Thymus (tissue), 11 donors: Measurements from ENCODE around the gene MAZ. TPM values are rescaled to one million over a fixed set of nuclear protein-coding genes. Genes with fewer than 3 reads are reported as not detected.

Experiments
- DNase-seq, 9 donors: peaks; one replicate each; pipeline ENCODE4 v3.0.0-alpha.2; 2013; ENCODE audit warnings: low spot score in 9 of 9, low read depth in 6 of 9, missing footprints in 1 of 9
- H3K27ac ChIP-seq, 2 donors: one replicate each; pipeline ENCODE4 v1.5.1; 2013; ENCODE audit warnings: control low read depth in 1 of 2, low read depth in 1 of 2, low read length in 1 of 2, mild to moderate bottlenecking in 1 of 2, moderate library complexity in 1 of 2
- H3K27me3 ChIP-seq, 2 donors: one replicate each; pipeline ENCODE4 v1.5.1; 2013; ENCODE audit warnings: low read length in 1 of 2; ENCODE audit not compliant: control insufficient read depth in 2 of 2, insufficient read depth in 1 of 2
- H3K36me3 ChIP-seq, 2 donors: one replicate each; pipeline ENCODE4 v1.5.1; 2013; ENCODE audit warnings: low read length in 1 of 2, mild to moderate bottlenecking in 1 of 2, moderate library complexity in 1 of 2; ENCODE audit not compliant: control insufficient read depth in 2 of 2, insufficient read depth in 2 of 2
- H3K4me1 ChIP-seq, 2 donors: one replicate each; pipeline ENCODE4 v1.5.1; 2013; ENCODE audit warnings: low read length in 2 of 2; ENCODE audit not compliant: control insufficient read depth in 2 of 2, insufficient read depth in 2 of 2
- H3K4me3 ChIP-seq, 2 donors: one replicate each; pipeline ENCODE4 v1.5.1; 2013; ENCODE audit warnings: low read length in 2 of 2, control low read depth in 1 of 2, mild to moderate bottlenecking in 1 of 2
- H3K9me3 ChIP-seq, 2 donors: one replicate each; pipeline ENCODE4 v1.5.1; 2013; ENCODE audit warnings: low read length in 1 of 2, mild to moderate bottlenecking in 1 of 2; ENCODE audit not compliant: control insufficient read depth in 2 of 2, insufficient read depth in 1 of 2
- WGBS: extraction: QIAGEN DNeasy Blood & Tissue Kit; methylation state at CpG from one replicate; pipeline ENCODE4 v1.1.7; 2013; 5-methylcytosine and 5-hydroxymethylcytosine counted together
- polyA plus RNA-seq: library from polyadenylated mRNA; stranded (reverse); fragments of 200-250 nt; gene quantifications from one replicate; pipeline ENCODE4 v1.2.3, GENCODE V29; 2013
- total RNA-seq: library from RNA; stranded (reverse); fragments of 120-200 nt; gene quantifications from one replicate; pipeline ENCODE4 v1.2.4, GENCODE V29; 2013
- donor health status: healthy.

Gene MAZ
- total and polyA plus RNA-seq, 2 donors: 178 to 192 TPM

DNA sequence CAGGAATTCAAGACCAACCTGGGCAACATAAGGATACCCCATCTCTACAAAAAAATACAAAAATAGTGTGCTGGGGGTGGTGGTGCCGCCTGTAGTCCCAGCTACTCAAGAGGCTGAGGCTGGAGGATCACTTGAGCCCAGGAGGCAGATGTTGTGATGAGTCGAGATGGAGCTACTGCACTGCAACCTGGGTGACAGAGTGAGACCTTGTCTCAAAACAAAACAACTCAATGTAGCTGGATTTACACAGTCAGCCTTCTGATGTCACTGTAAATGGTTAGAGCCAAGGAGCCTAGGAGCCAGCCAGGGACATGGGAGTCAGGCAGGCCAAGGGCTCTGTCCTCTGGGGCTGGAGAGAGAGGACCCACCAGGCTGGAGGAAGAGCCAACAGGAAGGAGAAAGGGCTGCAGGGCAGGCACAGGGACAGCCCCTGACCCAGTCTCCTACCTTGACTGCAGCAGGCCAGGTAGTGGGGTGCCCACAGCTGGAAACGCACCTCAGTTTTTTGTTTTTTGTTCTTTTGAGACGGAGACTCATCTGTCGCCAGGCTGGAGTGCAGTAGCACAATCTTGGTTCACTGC is 48.3 kb downstream of the MAZ start:
- no peak for DNase-seq
- Histone ChIP-seq H3K4me1 (peaks cover 0 to 12% of the 10 kb centered on the region in 2 donors), H3K4me3 (no peak overlapping the region), H3K9me3 (no peaks in the 10 kb centered on the region), H3K27ac (no peak overlapping the region), H3K36me3 (peaks cover 15% of the 10 kb centered on the region in 2 donors), H3K27me3 (no peaks in the 10 kb centered on the region)
- 95% methylated on average over 5 of the region's 5 CpGs for WGBS

DNA sequence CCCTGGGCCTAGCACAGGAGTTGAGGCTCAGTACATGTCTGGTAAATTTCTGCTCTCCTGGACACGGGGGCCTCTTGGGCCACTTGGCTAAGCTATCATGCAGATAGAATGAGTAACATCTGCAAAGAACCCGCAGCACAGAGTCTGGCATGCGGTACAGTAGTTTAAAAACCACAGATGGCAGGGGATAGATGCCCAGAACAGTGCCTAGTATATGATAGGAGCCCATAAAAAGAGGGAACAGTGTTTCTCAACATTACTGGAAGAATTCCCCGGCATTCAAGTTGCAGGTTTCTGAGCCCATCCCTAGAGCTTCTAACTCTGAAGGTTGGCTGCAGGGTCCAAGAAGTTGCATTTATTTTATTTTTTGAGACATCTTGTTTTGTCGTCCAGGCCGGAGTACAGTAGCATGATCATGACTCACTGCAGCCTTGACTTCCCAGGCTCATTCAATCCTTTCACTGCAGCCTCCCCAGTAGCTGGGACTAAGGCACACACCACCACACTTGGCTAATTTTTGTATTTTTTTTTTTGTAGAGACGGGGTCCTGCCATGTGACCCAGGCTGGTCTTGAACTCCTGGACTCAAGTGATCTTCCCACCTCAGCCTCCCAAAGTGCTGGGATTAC is 50.9 kb downstream of the MAZ start:
- Histone ChIP-seq H3K4me3 (no peak overlapping the region), H3K4me1 (peaks cover 5 to 24% of the 10 kb centered on the region in 2 donors), H3K36me3 (peaks cover 27 to 33% of the 10 kb centered on the region in 2 donors), H3K27ac (no peak overlapping the region), H3K27me3 (no peaks in the 10 kb centered on the region), H3K9me3 (no peaks in the 10 kb centered on the region)
- WGBS: 95% methylated on average over 7 of the region's 7 CpGs
- DNase-seq: no peak

DNA sequence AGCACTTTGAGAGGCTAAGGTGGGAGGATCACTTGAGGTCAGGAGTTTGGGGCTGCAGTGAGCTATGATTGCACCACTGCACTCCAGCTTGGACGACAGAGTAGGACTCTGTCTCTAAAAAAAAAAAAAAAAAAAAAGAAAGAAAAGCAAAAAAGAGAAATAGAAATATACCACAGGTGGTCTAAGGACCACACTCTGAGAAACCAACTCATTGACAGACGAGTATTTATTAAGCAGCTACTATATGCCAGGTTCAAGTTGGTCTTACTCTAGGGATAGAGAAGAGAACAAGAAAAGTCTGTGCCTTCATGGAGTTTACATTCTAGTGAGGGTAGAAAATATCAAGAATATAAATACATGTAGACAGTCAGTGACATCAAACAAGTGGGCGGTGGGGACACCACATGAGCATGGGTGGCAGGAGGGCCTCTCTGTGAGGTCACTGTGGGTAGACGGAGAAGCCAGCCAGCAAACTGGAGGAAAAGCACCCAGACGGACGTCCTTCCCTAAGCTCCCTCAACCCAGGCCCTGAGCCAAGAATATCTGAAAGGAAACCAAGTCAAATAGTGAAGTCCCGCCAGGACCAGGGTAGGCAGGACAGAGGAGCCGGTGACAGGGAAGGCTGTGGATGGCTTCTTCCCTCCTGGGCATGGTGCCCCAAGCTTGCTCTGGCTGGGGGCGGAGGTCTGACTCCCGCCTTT is 52.0 kb downstream of the MAZ start:
- H3K9me3 ChIP-seq: no peaks in the 10 kb centered on the region
- H3K27ac ChIP-seq: no peak overlapping the region
- no peaks in the 10 kb centered on the region for H3K27me3 ChIP-seq
- H3K4me3 ChIP-seq: no peak overlapping the region
- 95% methylated on average over 10 of the region's 10 CpGs for WGBS
- no peak for DNase-seq
- peaks cover 5 to 29% of the 10 kb centered on the region in 2 donors for H3K4me1 ChIP-seq
- peaks cover 27 to 33% of the 10 kb centered on the region in 2 donors for H3K36me3 ChIP-seq

DNA sequence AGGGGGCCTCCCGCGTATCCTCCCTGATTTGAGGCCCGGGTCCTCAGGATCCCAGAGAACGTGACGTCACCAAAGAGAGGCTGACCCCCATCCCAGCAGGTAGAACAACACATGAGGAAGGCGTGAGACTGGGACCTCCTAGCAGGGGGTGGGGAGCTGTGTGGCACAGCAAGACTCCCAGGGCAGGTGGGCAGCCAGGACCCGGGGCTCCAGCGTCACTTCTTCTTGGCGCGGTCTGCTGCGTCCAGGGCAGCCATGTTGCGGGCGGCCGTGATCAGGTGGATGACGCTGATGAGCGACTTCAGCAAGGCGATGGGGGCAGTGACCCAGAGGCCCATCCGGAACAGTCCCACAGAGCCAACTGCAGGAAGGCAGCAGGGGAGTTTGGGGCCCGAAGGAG is 52.6 kb downstream of the MAZ start:
- Histone ChIP-seq H3K4me3 (no peak overlapping the region), H3K36me3 (peaks cover 27 to 33% of the 10 kb centered on the region in 2 donors), H3K9me3 (no peaks in the 10 kb centered on the region), H3K27me3 (no peaks in the 10 kb centered on the region), H3K4me1 (peaks cover 5 to 34% of the 10 kb centered on the region in 2 donors), H3K27ac (no peak overlapping the region)
- WGBS: 97% methylated on average over 19 of the region's 19 CpGs
- DNase-seq: no peak

DNA sequence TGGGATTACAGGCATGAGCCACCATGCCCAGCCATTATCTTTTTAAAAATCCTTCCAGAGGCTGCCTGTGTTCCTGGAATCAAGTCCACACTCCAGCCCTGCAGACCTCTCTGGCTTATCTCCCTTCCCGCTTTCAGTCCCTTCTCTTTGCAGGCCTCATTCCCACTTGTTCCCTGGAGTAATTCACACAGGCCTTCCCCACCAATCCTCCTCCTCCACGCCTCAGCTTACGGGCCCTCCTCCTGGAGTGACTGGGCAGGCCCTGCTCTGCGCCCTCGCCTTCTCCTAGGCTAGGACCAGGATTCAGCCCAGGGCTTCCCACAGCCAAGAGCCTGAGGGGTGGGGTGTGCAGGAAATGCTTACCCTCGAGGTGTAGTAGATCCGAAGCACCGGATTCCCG is 53.9 kb downstream of the MAZ start:
- DNase-seq: no peak
- Histone ChIP-seq H3K27ac (no peak overlapping the region), H3K4me1 (peaks cover 5 to 34% of the 10 kb centered on the region in 2 donors), H3K36me3 (peaks cover 27 to 33% of the 10 kb centered on the region in 2 donors), H3K27me3 (no peaks in the 10 kb centered on the region), H3K4me3 (no peak overlapping the region), H3K9me3 (no peaks in the 10 kb centered on the region)
- WGBS: 98% methylated on average over 9 of the region's 9 CpGs

Other genes with a start within 250 kb of the MAZ start
- gene SPN, start 143.3 kb upstream of the MAZ start, total RNA-seq: 48.7 TPM
- gene SPN, start 143.3 kb upstream of the MAZ start, polyA plus RNA-seq: 49.3 TPM
- gene QPRT, start 127.3 kb upstream of the MAZ start, total RNA-seq: 16.9 TPM
- 8.6 TPM for gene QPRT, start 127.3 kb upstream of the MAZ start, polyA plus RNA-seq
- gene C16orf54, start 60.5 kb upstream of the MAZ start, total RNA-seq: 16.7 TPM
- gene C16orf54, start 60.5 kb upstream of the MAZ start, polyA plus RNA-seq: 19.0 TPM
- 0.09 TPM for gene ZG16, start 28.3 kb upstream of the MAZ start, total RNA-seq
- 0.27 TPM for gene ZG16, start 28.3 kb upstream of the MAZ start, polyA plus RNA-seq
- gene KIF22, start 15.8 kb upstream of the MAZ start, total RNA-seq: 105 TPM
- 82.5 TPM for gene KIF22, start 15.8 kb upstream of the MAZ start, polyA plus RNA-seq
- 0.85 TPM for gene PRRT2, start 5.7 kb downstream of the MAZ start, total RNA-seq
- 1.0 TPM for gene PRRT2, start 5.7 kb downstream of the MAZ start, polyA plus RNA-seq
- gene PAGR1, start 9.6 kb downstream of the MAZ start, total RNA-seq: 44.4 TPM
- 36.0 TPM for gene PAGR1, start 9.6 kb downstream of the MAZ start, polyA plus RNA-seq
- 49.0 TPM for gene MVP, start 13.9 kb downstream of the MAZ start, total RNA-seq
- 165 TPM for gene MVP, start 13.9 kb downstream of the MAZ start, polyA plus RNA-seq
- gene CDIPT, start 56.7 kb downstream of the MAZ start, total RNA-seq: 44.1 TPM
- 73.3 TPM for gene CDIPT, start 56.7 kb downstream of the MAZ start, polyA plus RNA-seq
- gene SEZ6L2, start 93.0 kb downstream of the MAZ start, total RNA-seq: 0.66 TPM
- 0.98 TPM for gene SEZ6L2, start 93.0 kb downstream of the MAZ start, polyA plus RNA-seq
- 0.09 TPM for gene ASPHD1, start 94.0 kb downstream of the MAZ start, total RNA-seq
- 0.46 TPM for gene ASPHD1, start 94.0 kb downstream of the MAZ start, polyA plus RNA-seq
- gene KCTD13, start 119.7 kb downstream of the MAZ start, total RNA-seq: 4.4 TPM
- 16.9 TPM for gene KCTD13, start 119.7 kb downstream of the MAZ start, polyA plus RNA-seq
- 61.4 TPM for gene TMEM219, start 155.6 kb downstream of the MAZ start, total RNA-seq
- 155 TPM for gene TMEM219, start 155.6 kb downstream of the MAZ start, polyA plus RNA-seq
- 18.5 TPM for gene TAOK2, start 167.3 kb downstream of the MAZ start, total RNA-seq
- 28.7 TPM for gene TAOK2, start 167.3 kb downstream of the MAZ start, polyA plus RNA-seq
- gene HIRIP3, start 189.1 kb downstream of the MAZ start, total RNA-seq: 19.9 TPM
- gene HIRIP3, start 189.1 kb downstream of the MAZ start, polyA plus RNA-seq: 14.8 TPM
- 48.1 TPM for gene INO80E, start 189.7 kb downstream of the MAZ start, total RNA-seq
- gene INO80E, start 189.7 kb downstream of the MAZ start, polyA plus RNA-seq: 84.5 TPM
- 0.24 TPM for gene DOC2A, start 204.5 kb downstream of the MAZ start, total RNA-seq
- gene DOC2A, start 204.5 kb downstream of the MAZ start, polyA plus RNA-seq: 1.3 TPM
- not detected for gene C16orf92, start 216.7 kb downstream of the MAZ start, total RNA-seq
- not detected for gene C16orf92, start 216.7 kb downstream of the MAZ start, polyA plus RNA-seq
- gene TLCD3B, start 224.7 kb downstream of the MAZ start, total RNA-seq: 0.24 TPM
- 0.68 TPM for gene TLCD3B, start 224.7 kb downstream of the MAZ start, polyA plus RNA-seq